Measurements from ENCODE around the gene GOT1. TPM values are rescaled to one million over a fixed set of nuclear protein-coding genes. Genes with fewer than 3 reads are reported as not detected.

GOT1 gene
- total RNA-seq (ENCODE audit: low replicate concordance), result 50.9 and 57.6 TPM in 2 replicates
- long read RNA-seq, transcript GOT1-201 (9 exons, 2,923 nt), result major isoform, 575 of 631 reads
- long read RNA-seq, partial matches to known transcripts, result 8 of 631 reads
- long read RNA-seq, other reads (novel, unspliced or antisense), result 48 of 631 reads

DNA sequence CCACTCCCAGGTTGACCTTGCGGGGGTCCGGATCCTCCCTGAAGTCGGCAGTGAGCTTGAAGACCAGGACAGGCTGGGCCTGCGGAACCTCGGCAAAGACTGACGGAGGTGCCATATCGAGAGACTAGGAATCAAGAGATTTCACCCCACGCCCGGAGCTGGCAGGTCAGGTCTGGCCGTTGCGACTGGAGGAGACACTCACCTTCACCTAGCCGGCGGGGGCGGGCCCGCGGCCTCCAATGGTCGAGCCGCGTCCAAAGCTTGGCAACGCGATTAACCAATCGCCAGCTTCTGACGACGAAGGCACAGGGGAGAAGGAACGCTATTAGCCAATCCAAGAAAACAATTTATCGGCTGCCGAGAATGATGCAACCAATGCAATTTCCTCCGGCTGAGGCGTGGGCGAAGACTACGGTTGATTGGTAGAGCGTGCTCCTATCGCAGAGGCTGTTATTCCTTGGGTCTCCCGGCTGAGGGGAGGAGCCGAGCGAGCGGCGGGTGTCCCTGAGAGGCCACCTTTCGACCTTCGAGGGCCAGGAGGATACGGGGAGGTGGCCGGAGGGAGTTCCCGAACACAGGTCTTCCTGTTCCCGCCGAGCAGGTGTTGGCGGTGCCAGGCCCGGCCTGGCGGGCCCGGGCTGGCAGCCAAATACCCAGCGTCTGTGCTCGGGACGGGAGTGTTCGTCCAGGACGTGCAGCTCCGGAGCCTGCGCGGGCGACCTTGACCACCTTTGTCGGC lies at the start of gene GOT1:
Gene GOT1 (minus strand): TSS at position 174 of the 739 bp plus-strand sequence. CDS start 59 bp downstream, at position 115.
- H3K27ac Mint-ChIP-seq, result peak within 1 kb of the TSS; percentile 97
- H3K4me1 Mint-ChIP-seq (ENCODE audit: unreplicated experiment), result peaks cover 29% of the 10 kb centered on the region
- H3K4me3 Mint-ChIP-seq, result peak within 1 kb of the TSS; percentile 100
- H3K36me3 Mint-ChIP-seq, result peaks cover 7% of the 10 kb centered on the region
- no peaks in the 10 kb centered on the region for H3K27me3 Mint-ChIP-seq
- H3K9me3 Mint-ChIP-seq, result no peaks in the 10 kb centered on the region
- peak; percentile 90 for DNase-seq (ENCODE audit: extremely low spot score, unreplicated experiment)
- TF ChIP-seq, protein P1, sequence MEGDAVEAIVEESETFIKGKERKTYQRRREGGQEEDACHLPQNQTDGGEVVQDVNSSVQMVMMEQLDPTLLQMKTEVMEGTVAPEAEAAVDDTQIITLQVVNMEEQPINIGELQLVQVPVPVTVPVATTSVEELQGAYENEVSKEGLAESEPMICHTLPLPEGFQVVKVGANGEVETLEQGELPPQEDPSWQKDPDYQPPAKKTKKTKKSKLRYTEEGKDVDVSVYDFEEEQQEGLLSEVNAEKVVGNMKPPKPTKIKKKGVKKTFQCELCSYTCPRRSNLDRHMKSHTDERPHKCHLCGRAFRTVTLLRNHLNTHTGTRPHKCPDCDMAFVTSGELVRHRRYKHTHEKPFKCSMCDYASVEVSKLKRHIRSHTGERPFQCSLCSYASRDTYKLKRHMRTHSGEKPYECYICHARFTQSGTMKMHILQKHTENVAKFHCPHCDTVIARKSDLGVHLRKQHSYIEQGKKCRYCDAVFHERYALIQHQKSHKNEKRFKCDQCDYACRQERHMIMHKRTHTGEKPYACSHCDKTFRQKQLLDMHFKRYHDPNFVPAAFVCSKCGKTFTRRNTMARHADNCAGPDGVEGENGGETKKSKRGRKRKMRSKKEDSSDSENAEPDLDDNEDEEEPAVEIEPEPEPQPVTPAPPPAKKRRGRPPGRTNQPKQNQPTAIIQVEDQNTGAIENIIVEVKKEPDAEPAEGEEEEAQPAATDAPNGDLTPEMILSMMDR (conservative IDR thresholded peaks at IDR 0.05), result no peak

DNA sequence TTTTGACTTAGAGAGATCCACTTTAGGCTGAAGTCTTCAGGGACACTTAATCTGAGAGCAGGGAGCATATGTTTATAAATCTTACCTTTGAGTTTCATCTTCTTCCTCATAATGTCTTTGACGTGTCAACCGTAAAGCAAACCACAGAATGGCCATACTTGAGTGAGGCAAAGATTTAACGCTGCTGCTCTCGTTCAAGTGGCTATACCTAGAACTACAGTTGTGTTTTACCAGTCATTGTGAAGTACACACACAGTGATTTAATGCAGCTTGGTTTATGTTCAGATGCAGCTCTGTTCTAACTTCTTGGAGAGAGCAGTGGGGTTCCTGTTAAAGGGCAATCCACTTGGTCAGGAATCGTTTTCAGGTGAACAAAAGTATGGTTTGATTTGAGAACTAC lies 39.9 kb upstream of the GOT1 start:
- TF ChIP-seq, protein P1 (conservative IDR thresholded peaks at IDR 0.05), result no peak
- Mint-ChIP-seq H3K36me3 (no peaks in the 10 kb centered on the region), H3K27me3 (peaks cover 63% of the 10 kb centered on the region)

DNA sequence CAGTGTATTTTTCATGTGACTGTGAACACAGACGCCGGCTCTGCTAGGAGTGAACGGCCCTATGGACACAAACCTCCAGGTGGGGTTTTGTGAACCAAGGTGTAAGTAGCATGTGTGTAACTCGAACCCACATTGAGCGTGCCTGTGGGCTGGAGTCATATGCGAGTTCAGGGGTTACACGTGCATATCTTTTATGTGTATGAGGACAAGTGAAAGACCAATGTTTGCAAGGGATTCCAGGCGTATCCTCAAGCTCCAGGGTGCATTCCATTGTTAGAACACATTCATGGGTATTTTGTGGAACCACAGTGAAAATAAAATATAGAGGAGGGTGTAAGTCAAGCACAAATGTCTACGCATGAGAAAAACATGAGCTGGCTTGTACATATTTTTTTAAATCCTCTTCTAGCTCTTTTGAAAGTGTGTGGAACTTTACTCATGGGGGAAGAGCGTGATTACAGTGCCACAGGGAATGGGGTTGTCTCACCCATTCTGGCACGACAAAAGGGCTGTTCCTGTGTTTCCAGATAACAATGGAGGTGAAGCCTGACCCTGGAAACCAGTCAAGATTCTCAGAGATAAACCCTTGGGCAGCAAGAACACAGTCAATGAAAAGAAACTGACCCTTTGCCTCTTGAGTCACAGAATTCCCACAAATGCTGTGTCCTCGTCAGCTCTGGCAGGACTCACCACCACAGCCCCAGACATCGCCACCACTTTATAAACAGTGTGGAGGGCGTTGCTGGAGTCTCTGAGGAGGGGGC lies 37.0 kb upstream of the GOT1 start:
- H3K27ac Mint-ChIP-seq, result no peak overlapping the region
- no peaks in the 10 kb centered on the region for H3K36me3 Mint-ChIP-seq
- no peaks in the 10 kb centered on the region for H3K4me1 Mint-ChIP-seq (ENCODE audit: unreplicated experiment)
- H3K27me3 Mint-ChIP-seq, result peaks cover 59% of the 10 kb centered on the region
- TF ChIP-seq, protein P1 (conservative IDR thresholded peaks at IDR 0.05), result no peak
- H3K9me3 Mint-ChIP-seq, result no peaks in the 10 kb centered on the region
- no peak for DNase-seq (ENCODE audit: extremely low spot score, unreplicated experiment)
- no peak overlapping the region for H3K4me3 Mint-ChIP-seq

More for the DNA sequence above, 39.9 kb upstream of the GOT1 start:
- no peaks in the 10 kb centered on the region for H3K4me1 Mint-ChIP-seq (ENCODE audit: unreplicated experiment)
- H3K4me3 Mint-ChIP-seq, result no peak overlapping the region
- H3K9me3 Mint-ChIP-seq, result no peaks in the 10 kb centered on the region
- no peak overlapping the region for H3K27ac Mint-ChIP-seq
- DNase-seq (ENCODE audit: extremely low spot score, unreplicated experiment), result no peak

DNA sequence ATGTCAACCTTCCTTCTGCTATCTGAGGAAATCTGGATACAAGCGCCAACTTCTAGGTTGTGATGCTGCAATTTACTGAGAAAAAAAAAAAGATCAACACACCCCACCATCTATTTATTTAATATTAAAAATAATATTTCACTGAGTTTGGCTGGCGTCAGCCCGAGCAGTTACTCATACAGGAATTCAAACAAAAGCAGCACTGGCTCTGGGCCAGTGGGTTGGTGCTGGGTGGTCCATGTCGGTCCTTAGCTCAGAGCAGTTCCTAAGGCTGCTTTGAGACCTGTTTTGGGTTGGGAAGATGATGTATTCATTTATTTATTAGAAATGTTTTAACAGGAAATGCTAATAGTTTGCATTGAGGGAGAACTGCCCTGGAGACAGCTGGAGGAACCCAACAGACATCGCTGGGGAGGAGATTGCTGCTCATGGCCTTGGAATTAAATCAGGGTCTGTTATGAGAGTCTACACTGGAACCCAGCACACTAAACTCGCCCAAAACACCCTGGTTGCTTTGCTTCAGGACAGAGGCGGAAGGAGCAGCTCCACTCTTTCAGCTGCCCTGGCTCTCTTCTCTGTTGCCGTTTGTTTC lies 36.3 kb upstream of the GOT1 start:
- H3K36me3 Mint-ChIP-seq, result no peaks in the 10 kb centered on the region
- no peaks in the 10 kb centered on the region for H3K9me3 Mint-ChIP-seq
- no peak overlapping the region for H3K4me3 Mint-ChIP-seq
- peaks cover 62% of the 10 kb centered on the region for H3K27me3 Mint-ChIP-seq
- no peaks in the 10 kb centered on the region for H3K4me1 Mint-ChIP-seq (ENCODE audit: unreplicated experiment)
- no peak overlapping the region for H3K27ac Mint-ChIP-seq
- TF ChIP-seq, protein P1 (conservative IDR thresholded peaks at IDR 0.05), result no peak
- DNase-seq (ENCODE audit: extremely low spot score, unreplicated experiment), result no peak

DNA sequence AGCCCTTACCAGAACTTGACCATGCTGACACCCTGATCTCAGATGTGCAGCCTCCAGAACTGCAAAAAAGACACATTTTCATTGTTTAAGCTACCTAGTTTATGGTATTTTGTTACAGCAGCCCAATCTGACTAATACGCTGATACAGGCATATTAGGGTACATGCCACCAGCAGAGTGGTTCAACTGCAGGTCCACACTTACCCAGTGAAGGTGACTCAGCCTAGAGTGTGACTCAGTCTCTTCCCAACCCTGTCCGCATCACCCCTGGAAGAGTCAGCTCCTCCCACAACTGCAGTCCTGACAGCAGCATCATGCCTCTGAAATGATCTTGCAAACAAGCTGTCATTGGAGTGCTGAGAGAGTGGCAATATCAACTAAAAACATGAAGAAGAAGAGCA lies 30.8 kb upstream of the GOT1 start:
- no peak overlapping the region for H3K4me3 Mint-ChIP-seq
- peaks cover 61% of the 10 kb centered on the region for H3K27me3 Mint-ChIP-seq
- DNase-seq (ENCODE audit: extremely low spot score, unreplicated experiment), result no peak
- no peaks in the 10 kb centered on the region for H3K9me3 Mint-ChIP-seq
- TF ChIP-seq, protein P1 (conservative IDR thresholded peaks at IDR 0.05), result no peak
- H3K36me3 Mint-ChIP-seq, result no peaks in the 10 kb centered on the region
- no peaks in the 10 kb centered on the region for H3K4me1 Mint-ChIP-seq (ENCODE audit: unreplicated experiment)
- H3K27ac Mint-ChIP-seq, result no peak overlapping the region

All from type B pancreatic cell (in vitro differentiated cells).